Upper lobe of right lung (tissue), 1 donor: ENCODE data around the gene PHLDB3. TPM values are rescaled to one million over a fixed set of nuclear protein-coding genes. Genes with fewer than 3 reads are reported as not detected.

ENCODE experiments used
- ATAC-seq: fragments of 200-7000 bp; cut with Tn5 transposase; one replicate; pipeline ENCODE4 v1.9.1; 2020; ENCODE audit warnings: mild to moderate bottlenecking, moderate library complexity
- DNase-seq: peaks from one replicate; pipeline ENCODE4 v3.0.0-alpha.2; 2020
- H3K27ac ChIP-seq: fragments of 200-600 bp; one replicate; pipeline ENCODE4 v1.8.0; 2022
- H3K27me3 ChIP-seq: fragments of 200-600 bp; one replicate; pipeline ENCODE4 v1.8.0; 2022; ENCODE audit warnings: mild to moderate bottlenecking
- H3K36me3 ChIP-seq: fragments of 200-600 bp; one replicate; pipeline ENCODE4 v1.8.0; 2022
- H3K4me1 ChIP-seq: fragments of 200-600 bp; one replicate; pipeline ENCODE4 v1.8.0; 2022
- H3K4me3 ChIP-seq: fragments of 200-600 bp; one replicate; pipeline ENCODE4 v1.8.0; 2022; ENCODE audit warnings: mild to moderate bottlenecking
- H3K9me3 ChIP-seq: fragments of 200-600 bp; one replicate; pipeline ENCODE4 v1.8.0; 2022
- intact Hi-C: fragments of 100-400 bp; cut with DNase I; formaldehyde crosslinking; loops from one replicate; pipeline ENCODE4 v1.11.0; 2022
- total RNA-seq: library from RNA; stranded (reverse); fragmentation: NEBNext Ultra II Directional; extraction: Animal tissue kit (Norgen Biotek cat#: 25700); gene quantifications from one replicate; pipeline ENCODE4 v1.2.1, GENCODE V29; 2021
- TF ChIP-seq, protein P1 (sequence below): fragments of 200-600 bp; IDR thresholded peaks from one replicate; pipeline ENCODE4 v1.8.0; 2022; ENCODE audit warnings: antibody characterized with exemption
- donor health status: DM: no; HTN: yes; CAD: no; lungs with severe emphysema.

PHLDB3 gene
- total RNA-seq, 1 donor from 2014 or later = 9.1 TPM

DNA sequence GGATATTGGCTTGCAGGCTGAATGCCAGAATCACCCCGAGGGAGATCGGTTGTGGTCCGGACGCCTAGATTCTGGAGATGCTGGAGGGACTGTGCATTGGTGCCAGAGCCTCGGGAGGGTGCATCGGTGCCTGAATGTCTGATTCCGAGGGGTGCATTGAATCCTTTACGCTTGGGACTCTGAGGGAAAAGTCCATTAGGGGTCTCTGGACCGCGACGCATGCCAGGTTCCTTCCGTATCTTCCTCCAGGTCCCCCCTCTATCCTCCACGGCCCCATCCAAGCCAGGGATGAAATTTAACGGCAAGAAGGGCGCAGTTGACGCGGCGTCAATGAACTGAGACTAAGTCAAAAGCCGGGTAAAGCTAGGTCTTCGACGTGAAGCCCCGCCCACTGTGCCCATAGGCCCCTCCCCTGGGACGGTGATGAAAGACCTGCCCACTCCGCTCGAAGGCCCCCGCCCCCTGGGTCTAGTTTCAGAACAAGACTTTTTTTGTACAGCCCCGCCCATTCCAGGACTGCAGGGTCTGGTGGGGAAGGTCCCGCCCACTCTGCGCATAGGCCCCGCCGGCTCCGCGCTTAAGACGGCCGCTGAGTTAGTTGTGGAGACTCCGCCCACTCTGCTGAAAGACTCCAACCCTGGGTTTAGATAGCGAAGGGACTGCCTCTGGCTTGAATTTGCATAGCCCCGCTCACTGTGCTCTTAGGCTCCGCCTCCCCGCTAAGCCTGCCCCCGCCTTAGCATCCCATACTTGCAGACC lies 29.2 kb upstream of the PHLDB3 start:
- peak overlapping the region; percentile 68 for H3K4me3 ChIP-seq
- H3K9me3 ChIP-seq = no peaks in the 10 kb centered on the region
- TF ChIP-seq, protein P1, sequence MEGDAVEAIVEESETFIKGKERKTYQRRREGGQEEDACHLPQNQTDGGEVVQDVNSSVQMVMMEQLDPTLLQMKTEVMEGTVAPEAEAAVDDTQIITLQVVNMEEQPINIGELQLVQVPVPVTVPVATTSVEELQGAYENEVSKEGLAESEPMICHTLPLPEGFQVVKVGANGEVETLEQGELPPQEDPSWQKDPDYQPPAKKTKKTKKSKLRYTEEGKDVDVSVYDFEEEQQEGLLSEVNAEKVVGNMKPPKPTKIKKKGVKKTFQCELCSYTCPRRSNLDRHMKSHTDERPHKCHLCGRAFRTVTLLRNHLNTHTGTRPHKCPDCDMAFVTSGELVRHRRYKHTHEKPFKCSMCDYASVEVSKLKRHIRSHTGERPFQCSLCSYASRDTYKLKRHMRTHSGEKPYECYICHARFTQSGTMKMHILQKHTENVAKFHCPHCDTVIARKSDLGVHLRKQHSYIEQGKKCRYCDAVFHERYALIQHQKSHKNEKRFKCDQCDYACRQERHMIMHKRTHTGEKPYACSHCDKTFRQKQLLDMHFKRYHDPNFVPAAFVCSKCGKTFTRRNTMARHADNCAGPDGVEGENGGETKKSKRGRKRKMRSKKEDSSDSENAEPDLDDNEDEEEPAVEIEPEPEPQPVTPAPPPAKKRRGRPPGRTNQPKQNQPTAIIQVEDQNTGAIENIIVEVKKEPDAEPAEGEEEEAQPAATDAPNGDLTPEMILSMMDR = no peak
- no peaks in the 10 kb centered on the region for H3K27me3 ChIP-seq
- intact Hi-C loops = no loop called here
- peaks cover 10% of the 10 kb centered on the region for H3K4me1 ChIP-seq
- peaks cover 10% of the 10 kb centered on the region for H3K36me3 ChIP-seq
- DNase-seq (peak; percentile 98), ATAC-seq (peak; percentile 90)
- H3K27ac ChIP-seq = peak overlapping the region; percentile 80

- Histone ChIP-seq H3K4me1 (peaks cover 12% of the 10 kb centered on the region), H3K27me3 (no peaks in the 10 kb centered on the region), H3K9me3 (no peaks in the 10 kb centered on the region), H3K27ac (peak within 1 kb of the TSS; percentile 80), H3K4me3 (peak within 1 kb of the TSS; percentile 68), H3K36me3 (peaks cover 6% of the 10 kb centered on the region)
- intact Hi-C loops = no loop called here
- peak; percentile 81 for ATAC-seq
- TF ChIP-seq, protein P1 = peak; percentile 11
- DNase-seq = peak; percentile 94
Measured at GRCh38 chr19:43532962-43533545, 28.5 kb upstream of the PHLDB3 start, which contains the start of gene ZNF575. Gene ZNF575 (plus strand): TSS chr19:43533188. CDS start chr19:43534423, 1,235 bp downstream.

GRCh38 chr19:43532571-43532961 lies 28.0 kb upstream of the PHLDB3 start:
- intact Hi-C loops = no loop called here
- Histone ChIP-seq H3K9me3 (no peaks in the 10 kb centered on the region), H3K27me3 (no peaks in the 10 kb centered on the region), H3K4me1 (peaks cover 17% of the 10 kb centered on the region), H3K36me3 (peaks cover under 1% of the 10 kb centered on the region), H3K27ac (peak overlapping the region; percentile 80), H3K4me3 (peak overlapping the region; percentile 68)
- ATAC-seq (peak; percentile 5), DNase-seq (peak; percentile 83)
- TF ChIP-seq, protein P1 = no peak

DNA sequence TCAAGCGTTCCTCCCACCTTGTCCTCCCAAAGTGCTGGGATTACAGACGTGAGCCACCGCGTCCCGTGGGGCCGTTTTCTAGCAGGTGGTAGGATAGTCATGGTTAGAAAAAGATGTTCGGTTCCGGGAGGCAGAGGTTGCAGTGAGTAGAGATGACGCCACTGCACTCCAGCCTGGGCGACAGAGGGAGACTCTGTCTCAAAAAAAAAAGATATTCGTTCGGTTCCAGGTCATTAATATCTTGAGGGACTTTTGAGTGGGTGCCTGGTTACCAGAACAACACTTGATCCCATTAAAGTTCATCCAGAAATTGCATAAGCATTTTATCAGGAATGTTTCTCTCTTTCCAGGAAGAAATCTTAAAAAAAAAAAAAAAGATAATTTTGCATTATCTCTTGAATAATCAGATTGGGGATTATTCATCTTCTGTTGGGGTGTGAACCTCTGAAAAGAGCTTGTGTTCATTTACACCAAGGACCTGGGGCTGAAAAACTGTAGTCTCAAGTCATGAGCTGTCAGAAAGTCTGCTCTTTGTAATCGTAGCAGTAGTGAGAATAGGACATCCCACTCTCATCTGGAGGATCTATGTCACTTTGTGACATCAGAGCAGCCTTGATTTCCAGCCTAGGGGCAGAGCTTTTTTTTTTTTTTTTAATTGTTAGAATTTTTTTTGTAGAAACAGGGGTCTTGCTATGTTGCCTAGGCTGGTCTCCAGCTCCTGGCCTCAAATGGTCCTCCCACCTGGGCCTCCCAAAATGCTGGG lies 23.5 kb upstream of the PHLDB3 start:
- intact Hi-C loops = no loop called here
- ATAC-seq (no peak), DNase-seq (no peak)
- Histone ChIP-seq H3K9me3 (no peaks in the 10 kb centered on the region), H3K27me3 (no peaks in the 10 kb centered on the region), H3K36me3 (no peaks in the 10 kb centered on the region), H3K4me3 (peak overlapping the region; percentile 94), H3K4me1 (peaks cover 38% of the 10 kb centered on the region), H3K27ac (peak overlapping the region; percentile 90)
- TF ChIP-seq, protein P1 = no peak

- intact Hi-C loops = no loop called here
- H3K4me3 ChIP-seq = peak within 1 kb of the TSS; percentile 94
- TF ChIP-seq, protein P1 = no peak
Measured at GRCh38 chr19:43526884-43527859, 22.6 kb upstream of the PHLDB3 start, which contains the start of gene ETHE1. Gene ETHE1 (minus strand): TSS chr19:43527201. CDS start chr19:43527177, 24 bp downstream.

More at GRCh38 chr19:43526884-43527859, 22.6 kb upstream of the PHLDB3 start, which contains the start of gene ETHE1:
- Histone ChIP-seq H3K27me3 (no peaks in the 10 kb centered on the region), H3K4me1 (peaks cover 30% of the 10 kb centered on the region), H3K36me3 (no peaks in the 10 kb centered on the region), H3K9me3 (no peaks in the 10 kb centered on the region), H3K27ac (peak within 1 kb of the TSS; percentile 90)
- ATAC-seq (peak; percentile 94), DNase-seq (peak; percentile 93)
